IPS-20b (cell line): Measurements from ENCODE around the gene PTEN.
A peak's percentile ranks its signal among the peaks of the same experiment; 100 is the strongest.

Experiments
- H3K27ac ChIP-seq: one replicate; pipeline ENCODE4 v1.5.1; 2013; ENCODE audit warnings: low read length
- H3K27me3 ChIP-seq: 2 replicates; pipeline ENCODE4 v1.6.1; 2013; ENCODE audit warnings: mild to moderate bottlenecking, low read length, inconsistent platforms; ENCODE audit not compliant: insufficient read depth
- H3K36me3 ChIP-seq: 2 replicates; pipeline ENCODE4 v1.6.1; 2013; ENCODE audit warnings: low read depth, mild to moderate bottlenecking, inconsistent platforms, low read length, moderate library complexity; ENCODE audit not compliant: insufficient read depth
- H3K4me1 ChIP-seq: 2 replicates; pipeline ENCODE4 v1.6.1; 2013; ENCODE audit warnings: mild to moderate bottlenecking, control low read depth, inconsistent platforms, low read length, moderate library complexity; ENCODE audit not compliant: insufficient read depth
- H3K4me3 ChIP-seq: 2 replicates; pipeline ENCODE4 v1.5.1; 2013; ENCODE audit warnings: mild to moderate bottlenecking, low read length, inconsistent platforms
- H3K9ac ChIP-seq: 2 replicates; pipeline ENCODE4 v1.6.1; 2013; ENCODE audit warnings: low read depth, mild to moderate bottlenecking, inconsistent platforms, low read length, moderate library complexity
- H3K9me3 ChIP-seq: 2 replicates; pipeline ENCODE4 v1.6.1; 2013; ENCODE audit warnings: mild to moderate bottlenecking, low read depth, low read length, inconsistent platforms; ENCODE audit not compliant: insufficient read depth

Gene PTEN

DNA sequence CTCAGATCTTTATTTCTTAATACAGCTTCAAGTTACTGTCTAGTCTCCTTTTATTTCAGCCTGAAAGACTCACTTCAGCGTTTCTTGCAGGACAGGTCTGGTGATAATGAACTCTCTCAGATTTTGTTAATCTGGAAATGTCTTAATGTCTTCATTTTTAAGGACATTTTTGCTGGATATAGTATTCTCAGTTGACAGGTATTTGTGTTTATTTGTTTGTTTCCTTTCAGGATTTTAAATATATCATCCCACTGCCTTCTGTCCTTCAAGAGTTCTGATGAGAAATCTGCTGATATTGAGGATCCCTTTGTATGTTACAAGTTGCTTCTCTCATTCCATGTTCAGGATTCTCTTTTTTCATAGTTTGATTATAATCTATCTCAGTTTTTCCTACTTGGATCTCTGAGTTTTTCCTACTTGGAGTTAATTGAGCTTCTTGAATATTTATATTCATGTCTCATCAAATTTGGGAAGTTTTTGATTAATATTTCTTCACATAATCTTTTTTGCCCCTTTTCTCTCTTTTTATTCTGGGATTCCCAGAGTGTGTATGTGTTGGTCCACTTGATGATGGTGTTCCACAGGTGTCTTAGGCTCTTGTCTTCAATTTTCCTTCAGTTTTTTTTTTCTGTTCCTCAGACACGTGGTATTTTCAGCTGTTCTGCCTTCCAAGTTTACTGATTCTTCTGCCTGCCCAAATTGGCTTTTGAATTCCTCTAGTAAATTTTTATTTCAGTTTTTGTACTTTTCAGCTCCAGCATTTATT lies 49.9 kb downstream of the PTEN start:
- Histone ChIP-seq H3K27ac (no peak overlapping the region), H3K36me3 (peaks cover 10% of the 10 kb centered on the region), H3K27me3 (no peaks in the 10 kb centered on the region), H3K9ac (no peak overlapping the region), H3K9me3 (no peaks in the 10 kb centered on the region), H3K4me1 (peaks cover 9% of the 10 kb centered on the region), H3K4me3 (no peak overlapping the region)

DNA sequence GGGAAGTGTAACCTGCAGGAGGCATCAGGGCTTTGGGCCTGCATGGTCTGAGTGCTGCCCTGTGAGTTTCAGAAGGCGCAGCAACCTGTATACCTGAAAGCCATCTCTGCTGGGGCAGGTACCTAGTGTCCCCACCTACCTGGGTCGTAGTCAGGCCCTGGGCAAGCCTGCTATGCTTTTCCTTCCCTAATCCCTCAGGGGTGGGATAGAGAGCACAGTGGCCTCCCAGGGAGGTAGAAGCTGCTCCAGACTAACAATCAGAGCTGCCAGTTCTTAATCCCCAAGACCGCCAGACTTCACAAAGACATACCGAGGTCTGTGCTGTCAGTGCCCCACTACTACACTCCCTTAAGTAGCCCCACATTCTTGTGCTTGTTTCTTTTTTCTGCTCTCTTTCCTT lies 52.0 kb downstream of the PTEN start:
- Histone ChIP-seq H3K9me3 (no peaks in the 10 kb centered on the region), H3K27ac (no peak overlapping the region), H3K36me3 (peaks cover 10% of the 10 kb centered on the region), H3K9ac (no peak overlapping the region), H3K4me3 (no peak overlapping the region), H3K27me3 (no peaks in the 10 kb centered on the region), H3K4me1 (peaks cover 9% of the 10 kb centered on the region)

DNA sequence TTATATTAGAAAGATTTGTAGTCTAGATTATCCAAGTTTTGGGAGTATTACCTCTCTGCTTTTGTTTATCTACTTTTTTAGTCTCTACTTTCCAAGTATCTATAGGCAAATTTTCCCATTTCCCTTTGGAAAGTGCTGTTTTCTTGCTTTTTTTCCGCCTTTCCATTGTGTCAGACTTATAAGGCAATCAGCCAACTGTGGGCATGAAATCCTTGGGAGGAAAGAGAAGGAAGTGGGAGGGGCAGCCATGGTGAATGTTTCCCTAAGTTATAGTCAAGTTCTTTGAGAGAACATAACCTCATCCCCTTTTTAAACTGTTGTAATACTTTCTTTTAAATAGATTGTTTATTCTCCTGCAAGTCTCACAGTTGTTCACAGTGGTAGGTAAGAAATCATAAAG lies 52.6 kb downstream of the PTEN start:
- no peak overlapping the region for H3K27ac ChIP-seq
- H3K9ac ChIP-seq = no peak overlapping the region
- H3K9me3 ChIP-seq = no peaks in the 10 kb centered on the region
- no peak overlapping the region for H3K4me3 ChIP-seq
- peaks cover 10% of the 10 kb centered on the region for H3K36me3 ChIP-seq
- no peaks in the 10 kb centered on the region for H3K27me3 ChIP-seq
- peaks cover 9% of the 10 kb centered on the region for H3K4me1 ChIP-seq

DNA sequence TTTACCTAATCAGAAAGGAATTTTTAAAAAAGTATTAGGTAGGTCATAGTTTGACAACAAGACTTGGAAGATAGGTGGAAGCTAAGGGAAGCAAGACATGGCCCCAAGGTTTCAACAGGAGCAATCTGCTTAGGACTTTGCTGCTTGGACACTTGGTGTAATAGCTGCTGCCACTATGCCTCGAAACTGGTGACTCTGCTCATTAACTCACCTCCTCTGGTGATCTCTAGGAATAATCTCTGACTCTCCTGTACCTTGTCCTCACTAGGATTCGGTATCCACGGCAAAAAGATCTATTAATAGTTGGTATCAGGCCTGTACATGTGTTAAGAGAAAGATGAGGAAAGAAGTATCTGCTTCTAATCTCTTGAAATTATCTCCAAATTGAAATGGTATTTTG lies 53.1 kb downstream of the PTEN start:
- Histone ChIP-seq H3K4me3 (no peak overlapping the region), H3K27ac (no peak overlapping the region), H3K4me1 (peaks cover 9% of the 10 kb centered on the region), H3K27me3 (no peaks in the 10 kb centered on the region), H3K36me3 (peaks cover 10% of the 10 kb centered on the region), H3K9ac (no peak overlapping the region), H3K9me3 (no peaks in the 10 kb centered on the region)

DNA sequence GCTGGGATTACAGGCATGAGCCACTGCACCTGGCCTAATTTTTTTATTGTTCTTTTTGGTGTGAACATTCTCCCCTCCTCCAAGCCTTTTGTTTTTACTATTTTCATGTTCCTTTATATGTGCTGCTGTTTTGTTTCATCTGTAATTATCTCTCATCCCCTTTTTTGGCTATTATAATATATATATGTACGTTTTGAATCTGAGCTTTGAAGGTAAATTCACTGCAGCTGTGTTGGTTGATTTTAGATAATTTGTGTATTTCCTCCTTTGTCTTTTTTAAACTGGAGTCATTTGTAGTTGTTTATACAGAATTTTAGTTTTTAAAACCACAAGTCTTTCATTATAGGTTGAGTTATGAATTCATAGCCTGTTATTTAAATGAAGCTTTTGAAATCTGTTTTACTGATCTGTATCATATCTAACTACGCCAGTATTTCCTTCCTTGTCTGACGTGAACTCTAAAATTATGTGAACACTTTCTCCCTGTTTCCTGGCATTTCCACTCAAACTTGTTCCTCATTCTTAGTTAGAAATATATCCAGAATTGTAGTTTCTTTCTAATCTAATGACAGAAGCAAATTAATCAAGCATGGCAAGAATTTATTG lies 54.9 kb downstream of the PTEN start:
- no peaks in the 10 kb centered on the region for H3K9me3 ChIP-seq
- H3K36me3 ChIP-seq = peaks cover 1% of the 10 kb centered on the region
- H3K9ac ChIP-seq = no peak overlapping the region
- peaks cover 9% of the 10 kb centered on the region for H3K4me1 ChIP-seq
- H3K4me3 ChIP-seq = no peak overlapping the region
- H3K27me3 ChIP-seq = no peaks in the 10 kb centered on the region
- H3K27ac ChIP-seq = no peak overlapping the region

DNA sequence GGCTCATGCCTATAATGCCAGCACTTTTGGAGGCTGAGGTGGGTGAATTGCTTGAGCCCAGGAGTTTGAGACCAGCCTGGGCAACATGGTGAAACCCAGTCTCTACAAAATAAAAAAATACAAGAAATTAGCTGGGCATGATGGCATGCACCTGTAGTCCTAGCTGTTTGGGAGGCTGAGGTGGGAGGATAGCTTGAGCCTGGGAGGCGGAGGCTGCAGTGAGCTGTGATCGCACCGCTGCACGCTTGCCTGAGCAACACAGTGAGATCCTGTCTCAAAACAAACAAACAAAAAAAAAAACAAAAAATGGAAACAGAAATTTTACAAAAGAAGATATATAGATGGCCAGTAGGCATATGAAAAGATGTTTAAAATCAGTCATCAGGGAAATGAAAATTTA lies 57.1 kb downstream of the PTEN start:
- Histone ChIP-seq H3K27ac (no peak overlapping the region), H3K27me3 (no peaks in the 10 kb centered on the region), H3K4me1 (peaks cover 5% of the 10 kb centered on the region), H3K36me3 (0 out of 2 replicates have a peak, but pooled peaks cover 5% of the 10 kb centered on the region), H3K9ac (no peak overlapping the region), H3K4me3 (no peak overlapping the region), H3K9me3 (no peaks in the 10 kb centered on the region)

DNA sequence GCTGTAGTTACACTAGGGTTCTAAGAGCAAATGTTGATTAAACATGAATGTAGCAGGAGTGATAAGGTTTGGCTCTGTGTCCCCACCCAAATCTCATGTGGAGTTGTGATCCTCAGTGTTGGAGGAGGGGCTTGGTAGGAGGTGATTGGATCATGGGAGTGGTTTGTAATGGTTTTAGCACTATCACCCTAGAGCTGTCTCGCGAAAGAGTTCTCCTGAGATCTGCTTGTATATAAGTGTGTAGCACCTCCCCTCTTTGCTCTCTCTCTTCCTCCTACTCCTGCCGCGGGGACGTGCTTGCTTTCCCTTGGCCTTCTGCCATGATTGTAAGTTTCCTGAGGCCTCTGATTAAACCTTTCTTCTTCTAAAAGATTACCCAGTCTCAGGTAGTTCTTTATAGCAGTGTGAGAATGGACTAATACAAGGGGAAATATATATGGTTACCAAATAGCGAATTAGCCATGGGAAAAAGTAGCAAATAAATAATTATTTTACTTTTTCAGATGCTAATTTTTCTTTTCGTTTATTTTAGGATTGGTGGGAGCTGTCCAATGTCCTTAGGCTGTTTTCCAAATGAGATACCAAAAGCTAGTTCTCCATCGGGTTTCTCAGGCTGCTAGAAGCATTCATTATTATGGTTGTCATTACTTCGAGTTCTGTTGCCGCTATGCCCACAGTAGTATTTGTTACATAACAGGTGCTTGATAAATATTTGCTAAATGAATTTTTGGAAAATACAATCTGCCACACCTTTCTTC lies 58.7 kb downstream of the PTEN start:
- no peaks in the 10 kb centered on the region for H3K27me3 ChIP-seq
- H3K4me3 ChIP-seq = no peak overlapping the region
- H3K27ac ChIP-seq = peak overlapping the region; percentile 8
- H3K9ac ChIP-seq = no peak overlapping the region
- 0 out of 2 replicates have a peak, but pooled peaks cover 5% of the 10 kb centered on the region for H3K36me3 ChIP-seq
- H3K9me3 ChIP-seq = no peaks in the 10 kb centered on the region
- H3K4me1 ChIP-seq = peaks cover 9% of the 10 kb centered on the region

DNA sequence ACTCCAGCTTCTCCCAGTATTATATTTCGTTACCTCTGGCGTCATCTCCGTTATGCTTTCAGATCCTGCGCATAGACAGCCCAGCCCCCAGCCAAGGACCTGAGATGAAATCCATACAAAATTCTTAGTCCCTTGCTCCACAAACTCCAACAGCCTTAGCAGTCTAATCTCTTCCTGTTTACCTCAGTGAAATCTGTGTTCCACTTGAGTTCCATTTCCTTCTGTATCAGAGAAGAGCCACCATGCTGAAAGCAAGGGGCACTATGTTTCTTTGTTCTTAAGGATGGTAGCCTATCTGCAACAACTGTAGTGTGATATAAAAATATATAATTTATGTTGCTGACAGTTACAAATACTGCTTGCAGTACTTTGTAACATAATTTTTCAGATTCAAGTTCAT lies 59.8 kb downstream of the PTEN start:
- H3K27ac ChIP-seq = no peak overlapping the region
- no peaks in the 10 kb centered on the region for H3K9me3 ChIP-seq
- H3K27me3 ChIP-seq = no peaks in the 10 kb centered on the region
- 0 out of 2 replicates have a peak, but pooled peaks cover 5% of the 10 kb centered on the region for H3K36me3 ChIP-seq
- H3K4me3 ChIP-seq = no peak overlapping the region
- H3K4me1 ChIP-seq = peaks cover 11% of the 10 kb centered on the region
- no peak overlapping the region for H3K9ac ChIP-seq

DNA sequence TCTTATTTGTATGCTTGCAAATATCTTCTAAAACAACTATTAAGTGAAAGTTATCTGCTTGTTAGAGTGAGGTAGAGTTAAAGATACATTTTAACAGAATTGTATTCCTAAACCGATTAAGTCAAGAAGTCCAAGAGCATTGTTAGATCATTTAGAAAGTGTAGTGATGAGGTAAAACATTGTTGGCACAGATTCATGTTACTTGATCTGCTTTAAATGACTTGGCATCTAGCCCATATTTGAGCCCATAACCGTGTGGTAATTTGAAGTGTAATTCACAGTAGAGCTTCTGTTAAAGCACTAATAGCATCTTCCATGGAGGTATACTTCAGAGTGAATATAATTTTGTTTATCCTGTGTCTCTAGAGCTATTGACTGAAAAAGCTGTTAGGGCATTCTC lies 62.1 kb downstream of the PTEN start:
- Histone ChIP-seq H3K4me3 (no peak overlapping the region), H3K36me3 (0 out of 2 replicates have a peak, but pooled peaks cover 5% of the 10 kb centered on the region), H3K9me3 (no peaks in the 10 kb centered on the region), H3K27ac (no peak overlapping the region), H3K9ac (no peak overlapping the region), H3K4me1 (peaks cover 11% of the 10 kb centered on the region), H3K27me3 (no peaks in the 10 kb centered on the region)

DNA sequence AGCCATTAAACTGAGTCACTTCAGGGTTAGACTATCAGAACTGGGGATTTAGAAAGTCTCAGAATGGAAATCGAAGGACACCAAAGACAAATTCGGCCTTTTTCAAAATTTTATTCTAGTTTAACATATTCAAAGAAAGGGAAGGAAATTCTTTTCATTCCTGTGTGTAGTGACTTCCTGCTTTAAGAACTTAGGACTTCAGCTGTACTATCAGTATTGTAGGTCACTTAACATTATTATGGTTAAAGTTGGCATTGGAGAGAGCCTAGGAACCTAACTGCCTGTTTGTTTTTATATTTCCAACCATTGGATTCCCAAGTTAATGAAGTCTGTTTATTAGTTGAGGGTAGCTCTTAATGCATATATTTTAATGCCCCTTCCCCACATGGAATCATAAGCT lies 63.7 kb downstream of the PTEN start:
- no peak overlapping the region for H3K27ac ChIP-seq
- no peaks in the 10 kb centered on the region for H3K27me3 ChIP-seq
- no peaks in the 10 kb centered on the region for H3K9me3 ChIP-seq
- 0 out of 2 replicates have a peak, but pooled peaks cover 5% of the 10 kb centered on the region for H3K36me3 ChIP-seq
- peaks cover 11% of the 10 kb centered on the region for H3K4me1 ChIP-seq
- H3K4me3 ChIP-seq = no peak overlapping the region
- no peak overlapping the region for H3K9ac ChIP-seq

DNA sequence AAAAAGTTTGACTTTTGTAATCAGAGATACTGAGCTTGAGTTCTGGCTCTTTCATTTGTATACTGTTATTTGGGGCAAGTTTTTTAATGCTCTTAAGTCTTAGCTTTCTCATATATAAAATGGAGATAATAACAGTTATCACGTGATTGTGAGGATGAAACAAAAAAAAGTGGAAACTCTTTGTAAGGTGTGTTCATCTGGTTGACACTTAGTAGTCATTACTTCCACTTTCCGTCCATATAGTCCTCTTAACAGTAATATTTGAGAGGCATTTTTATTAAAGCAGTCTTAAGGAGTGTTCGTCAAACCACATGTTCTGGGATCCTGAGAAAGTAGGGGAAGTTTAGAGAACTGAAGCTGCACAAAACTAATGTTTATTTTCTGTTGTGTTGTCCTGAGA lies 65.6 kb downstream of the PTEN start:
- Histone ChIP-seq H3K9ac (no peak overlapping the region), H3K4me1 (peaks cover 11% of the 10 kb centered on the region; the same call in 1 of the 2 replicates), H3K27ac (no peak overlapping the region), H3K9me3 (no peaks in the 10 kb centered on the region), H3K4me3 (no peak overlapping the region), H3K27me3 (no peaks in the 10 kb centered on the region), H3K36me3 (peaks cover 12% of the 10 kb centered on the region; the same call in 1 of the 2 replicates)
